Panc1 (cell line): ENCODE measurements around the gene TSHZ3. TPM values are rescaled to one million over a fixed set of nuclear protein-coding genes. Genes with fewer than 3 reads are reported as not detected.

Source experiments
- ATAC-seq: fragments of 200-7000 bp; cut with Tn5 transposase; 2 replicates; pipeline ENCODE4 v1.9.1; 2020; ENCODE audit warnings: mild to moderate bottlenecking, moderate library complexity
- BruUV-seq: library from RNA; stranded (reverse); fragments of 400-500 nt; replicated peaks from 2 replicates; lab custom pipeline; 2021; lab: Mats Ljungman, UMichigan
- CTCF ChIA-PET: fragments of 300-600 bp; sonication (Branson Sonifier 250); formaldehyde crosslinking; loops from one replicate; lab custom pipeline; 2022; ENCODE audit warnings: antibody characterized with exemption; lab: Charles Lee
- POLR2A ChIA-PET: fragments of 300-600 bp; sonication (Branson Sonifier 250); formaldehyde crosslinking; loops from one replicate; lab custom pipeline; 2022; ENCODE audit warnings: antibody characterized with exemption; lab: Charles Lee
- DNase-seq: peaks from one replicate; pipeline ENCODE4 v3.0.0-alpha.2; 2010; ENCODE audit warnings: low read depth, low spot score
- H3K27ac ChIP-seq: 2 replicates; pipeline ENCODE4 v1.5.1; 2011; ENCODE audit warnings: mild to moderate bottlenecking, low read length, inconsistent platforms
- H3K27me3 ChIP-seq: fragments of 200-500 bp; sonication (Bioruptor generic); 2 replicates; pipeline ENCODE4 v1.6.0; 2014; ENCODE audit warnings: low read length, inconsistent platforms; ENCODE audit not compliant: control insufficient read depth, insufficient read depth
- H3K36me3 ChIP-seq: fragments of 200-500 bp; sonication (Bioruptor generic); 2 replicates; pipeline ENCODE4 v1.5.1; 2014; ENCODE audit warnings: inconsistent platforms, mild to moderate bottlenecking, low read length, moderate library complexity; ENCODE audit not compliant: control insufficient read depth, insufficient read depth
- H3K4me1 ChIP-seq: 2 replicates; pipeline ENCODE4 v1.5.1; 2011; ENCODE audit warnings: inconsistent platforms, mild to moderate bottlenecking, low read length, moderate library complexity; ENCODE audit not compliant: control insufficient read depth, insufficient read depth
- H3K4me3 ChIP-seq, 2 experiments: 2 replicates each; pipeline ENCODE4 v1.5.1; 2011 to 2012; ENCODE audit warnings: low read depth in 2 of 2, low read length in 2 of 2, mild to moderate bottlenecking in 2 of 2, inconsistent platforms in 1 of 2, moderate library complexity in 1 of 2
- H3K9me3 ChIP-seq: fragments of 200-500 bp; sonication (Bioruptor generic); 2 replicates; pipeline ENCODE4 v1.5.1; 2014; ENCODE audit warnings: low read depth, mild to moderate bottlenecking, inconsistent platforms, low read length, moderate library complexity; ENCODE audit not compliant: control insufficient read depth, insufficient read depth
- POLR2AphosphoS5 ChIP-seq: IDR thresholded peaks from 2 replicates; pipeline ENCODE4 v1.6.1; 2012; ENCODE audit warnings: mild to moderate bottlenecking, low read depth, low read length, moderate library complexity
- REST ChIP-seq, 2 experiments: IDR thresholded peaks; 2 replicates each; pipeline ENCODE4 v1.6.1; 2011 to 2012; ENCODE audit warnings: low read depth in 2 of 2, control low read depth in 1 of 2, low read length in 1 of 2, mild to moderate bottlenecking in 1 of 2, moderate library complexity in 1 of 2; ENCODE audit not compliant: insufficient read depth in 1 of 2
- SIN3A ChIP-seq: IDR thresholded peaks from 2 replicates; pipeline ENCODE4 v1.6.1; 2012; ENCODE audit warnings: low read depth, mild to moderate bottlenecking, low read length, moderate library complexity, borderline replicate concordance; ENCODE audit not compliant: insufficient read depth
- TCF7L2 ChIP-seq: IDR thresholded peaks from 2 replicates; pipeline ENCODE4 v1.6.1; 2011; ENCODE audit warnings: mild to moderate bottlenecking, low read depth, low read length, inconsistent platforms
- in situ Hi-C: cut with HindIII; loops from 2 replicates; pipeline ENCODE4 v1.10.0; 2016; ENCODE audit warnings: low sequenced_read_pairs, low pct_unique_long_range_greater_than_20kb
- intact Hi-C: fragments of 100-400 bp; cut with micrococcal nuclease; formaldehyde crosslinking; loops from one replicate; pipeline ENCODE4 v1.10.0; 2022; ENCODE audit not compliant: unreplicated experiment
- total RNA-seq: library from RNA; stranded (reverse); gene quantifications from one replicate; pipeline ENCODE4 v1.2.1, GENCODE V29; 2021; ENCODE audit not compliant: unreplicated experiment
- TF ChIP-seq, protein P1 (sequence below): fragments of 450-650 bp; IDR thresholded peaks from 2 replicates; pipeline ENCODE4 v1.5.1; 2017; ENCODE audit warnings: mild to moderate bottlenecking

Gene TSHZ3
- total RNA-seq, 1 experiment from 2014 or later, result 7.8 TPM

DNA sequence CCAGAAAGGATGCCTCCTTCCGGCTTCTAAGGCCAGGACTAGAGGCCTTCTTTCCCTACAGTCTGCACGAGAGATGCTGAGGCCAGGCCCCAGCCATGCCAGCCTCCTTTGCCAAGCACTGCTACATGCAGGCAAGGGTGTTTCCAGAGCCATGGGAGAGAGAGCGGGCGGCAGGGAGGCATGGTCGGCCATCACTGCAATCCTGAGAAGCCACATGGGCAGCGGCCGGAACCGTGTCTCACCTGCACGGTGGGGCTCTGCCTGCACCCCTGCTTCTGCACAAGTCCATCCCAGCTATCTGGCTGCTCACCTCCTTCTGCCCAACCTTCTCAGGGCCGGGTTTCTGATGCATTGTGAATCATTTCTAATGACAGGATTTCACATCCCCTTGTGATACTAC is 35.1 kb downstream of the TSHZ3 start:
- CTCF ChIA-PET, result no interaction called here
- no peaks in the 10 kb centered on the region for H3K9me3 ChIP-seq
- H3K27ac ChIP-seq, result no peak overlapping the region
- intact Hi-C loops, result no loop called here
- in situ Hi-C loops, result no loop called here
- DNase-seq (no peak), ATAC-seq (no peak)
- BruUV-seq, result no TSS peak
- no peak overlapping the region for H3K4me3 ChIP-seq
- no peak for TF ChIP-seq SIN3A
- TF ChIP-seq REST (IDR thresholded peaks at IDR 0.05; ENCODE audit: insufficient read depth in 1 of 2, low read depth in 2 of 2, low read length in 1 of 2), result no peak
- TF ChIP-seq, protein P1, sequence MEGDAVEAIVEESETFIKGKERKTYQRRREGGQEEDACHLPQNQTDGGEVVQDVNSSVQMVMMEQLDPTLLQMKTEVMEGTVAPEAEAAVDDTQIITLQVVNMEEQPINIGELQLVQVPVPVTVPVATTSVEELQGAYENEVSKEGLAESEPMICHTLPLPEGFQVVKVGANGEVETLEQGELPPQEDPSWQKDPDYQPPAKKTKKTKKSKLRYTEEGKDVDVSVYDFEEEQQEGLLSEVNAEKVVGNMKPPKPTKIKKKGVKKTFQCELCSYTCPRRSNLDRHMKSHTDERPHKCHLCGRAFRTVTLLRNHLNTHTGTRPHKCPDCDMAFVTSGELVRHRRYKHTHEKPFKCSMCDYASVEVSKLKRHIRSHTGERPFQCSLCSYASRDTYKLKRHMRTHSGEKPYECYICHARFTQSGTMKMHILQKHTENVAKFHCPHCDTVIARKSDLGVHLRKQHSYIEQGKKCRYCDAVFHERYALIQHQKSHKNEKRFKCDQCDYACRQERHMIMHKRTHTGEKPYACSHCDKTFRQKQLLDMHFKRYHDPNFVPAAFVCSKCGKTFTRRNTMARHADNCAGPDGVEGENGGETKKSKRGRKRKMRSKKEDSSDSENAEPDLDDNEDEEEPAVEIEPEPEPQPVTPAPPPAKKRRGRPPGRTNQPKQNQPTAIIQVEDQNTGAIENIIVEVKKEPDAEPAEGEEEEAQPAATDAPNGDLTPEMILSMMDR, result no peak
- TF ChIP-seq TCF7L2, result no peak
- TF ChIP-seq POLR2AphosphoS5, result no peak
- no peaks in the 10 kb centered on the region for H3K27me3 ChIP-seq
- no peaks in the 10 kb centered on the region for H3K36me3 ChIP-seq
- POLR2A ChIA-PET, result no interaction called here
- H3K4me1 ChIP-seq, result no peaks in the 10 kb centered on the region; the same call in 1 of the 2 replicates

DNA sequence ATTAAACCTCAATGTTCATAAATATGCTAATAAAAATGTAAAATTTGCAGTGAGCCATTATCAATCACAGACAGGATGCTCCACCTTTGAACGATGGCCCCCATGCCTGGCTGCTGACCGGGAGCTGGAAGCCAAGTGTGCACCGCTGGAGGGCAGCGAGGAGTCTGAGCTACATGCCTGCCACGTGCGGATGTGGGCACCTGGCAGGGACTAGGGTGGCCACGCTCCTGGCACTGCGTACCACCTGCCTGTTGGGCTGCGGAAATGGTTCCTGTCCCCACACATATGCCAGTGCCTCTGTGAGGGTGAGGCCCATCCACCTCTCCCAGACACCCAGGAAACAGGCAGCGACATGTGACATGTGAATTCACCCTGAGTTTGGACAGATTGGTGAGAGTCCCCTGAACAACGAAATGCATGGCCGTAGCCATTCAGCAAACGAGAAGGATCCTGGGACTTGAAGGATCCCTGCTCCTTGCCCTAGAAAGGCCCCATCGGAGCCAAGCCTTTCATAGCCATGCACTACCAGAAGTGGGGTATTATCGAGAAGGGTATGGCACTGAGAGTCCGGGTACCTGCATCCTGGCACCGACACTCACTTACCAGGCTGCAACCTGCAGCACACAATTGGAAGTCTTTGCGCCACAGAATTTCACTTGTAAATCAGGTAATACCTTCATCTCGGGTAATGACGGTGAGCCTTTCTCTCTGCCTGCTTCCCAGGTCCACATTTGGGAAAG is 35.8 kb downstream of the TSHZ3 start:
- TF ChIP-seq POLR2AphosphoS5, result no peak
- no peak for TF ChIP-seq REST (IDR thresholded peaks at IDR 0.05; ENCODE audit: insufficient read depth in 1 of 2, low read depth in 2 of 2, low read length in 1 of 2)
- TF ChIP-seq, protein P1, result no peak
- no peak for TF ChIP-seq SIN3A
- Histone ChIP-seq H3K9me3 (no peaks in the 10 kb centered on the region), H3K27me3 (no peaks in the 10 kb centered on the region), H3K27ac (no peak overlapping the region), H3K4me3 (no peak overlapping the region), H3K36me3 (no peaks in the 10 kb centered on the region), H3K4me1 (no peaks in the 10 kb centered on the region; the same call in 1 of the 2 replicates)
- in situ Hi-C loops (no loop called here), intact Hi-C loops (no loop called here)
- BruUV-seq, result no TSS peak
- ChIA-PET CTCF (no interaction called here), POLR2A (no interaction called here)
- no peak for DNase-seq
- ATAC-seq, result no peak
